ENCODE measurements around the gene HES5.

- TF ChIP-seq CTCF (IDR thresholded peaks at IDR 0.05) (no peak), POLR2A (IDR thresholded peaks at IDR 0.05) (no peak), POLR2AphosphoS5 (IDR thresholded peaks at IDR 0.05) (no peak), EP300 (IDR thresholded peaks at IDR 0.05) (no peak)
These were observed 5.4 kb upstream of the HES5 start for GRCh38 chr1:2535455-2535854.

Data from gastroesophageal sphincter (tissue), 3 donors.